GM12878 (cell line): ENCODE results near the gene TRERF1. TPM values are rescaled to one million over a fixed set of nuclear protein-coding genes. Genes with fewer than 3 reads are reported as not detected.

Experiments
- BCL11A ChIP-seq: IDR thresholded peaks from 2 replicates; pipeline ENCODE4 v1.6.1; 2011; ENCODE audit warnings: low read depth, low read length
- BCLAF1 ChIP-seq: fragments of 450-650 bp; IDR thresholded peaks from 2 replicates; pipeline ENCODE4 v1.6.1; 2017; ENCODE audit warnings: antibody characterized with exemption, mild to moderate bottlenecking, moderate library complexity
- CBFB ChIP-seq: IDR thresholded peaks from 2 replicates; pipeline ENCODE4 v1.6.1; 2016; ENCODE audit warnings: antibody characterized with exemption, low read depth
- CEBPB ChIP-seq, 2 experiments: fragments of 150-350 bp in 1 of 2; IDR thresholded peaks; 2 replicates each; pipeline ENCODE4 v1.6.1; 2012 to 2014; ENCODE audit warnings: low read depth in 2 of 2, low read length in 2 of 2, borderline replicate concordance in 1 of 2, inconsistent platforms in 1 of 2
- EGR1 ChIP-seq, 2 experiments: IDR thresholded peaks; 1 replicate in 1 of 2; 2 replicates in 1 of 2; pipeline ENCODE4 v1.6.1; 2011 to 2012; ENCODE audit warnings: low read depth in 2 of 2, low read length in 2 of 2, borderline replicate concordance in 1 of 2, mild to moderate bottlenecking in 1 of 2, moderate library complexity in 1 of 2
- ETV6 ChIP-seq, 2 experiments: fragments of 450-650 bp in 1 of 2; IDR thresholded peaks in 1 of 2; conservative IDR thresholded peaks in 1 of 2; 2 replicates each; pipeline ENCODE4 v1.6.1; 2014; ENCODE audit warnings: antibody characterized with exemption in 1 of 2, borderline replicate concordance in 1 of 2, low read depth in 1 of 2, mild to moderate bottlenecking in 1 of 2, moderate library complexity in 1 of 2
- HCFC1 ChIP-seq: fragments of 150-350 bp; IDR thresholded peaks from 2 replicates; pipeline ENCODE4 v1.6.1; 2014; ENCODE audit warnings: low read length
- JUNB ChIP-seq: IDR thresholded peaks from 2 replicates; pipeline ENCODE4 v1.6.1; 2016; ENCODE audit warnings: antibody characterized with exemption, mild to moderate bottlenecking
- NFYB ChIP-seq: IDR thresholded peaks from 2 replicates; pipeline ENCODE4 v1.6.1; 2011; ENCODE audit warnings: low read depth, mild to moderate bottlenecking, low read length, improper control_type of control experiment, moderate library complexity; ENCODE audit not compliant: insufficient read depth
- NRF1 ChIP-seq: conservative IDR thresholded peaks from 2 replicates; pipeline ENCODE4 v1.6.1; 2011; ENCODE audit warnings: mild to moderate bottlenecking, low read depth, low read length, improper control_type of control experiment
- PAX5 ChIP-seq: IDR thresholded peaks from 2 replicates; pipeline ENCODE4 v1.6.1; 2011; ENCODE audit warnings: low read depth, low read length, borderline replicate concordance
- PML ChIP-seq: IDR thresholded peaks from 2 replicates; pipeline ENCODE4 v1.6.1; 2012; ENCODE audit warnings: low read length, inconsistent platforms
- REST ChIP-seq: IDR thresholded peaks from 2 replicates; pipeline ENCODE4 v1.6.1; 2012; ENCODE audit warnings: mild to moderate bottlenecking, low read depth, low read length
- SIX5 ChIP-seq: IDR thresholded peaks from 2 replicates; pipeline ENCODE4 v1.6.1; 2011; ENCODE audit warnings: mild to moderate bottlenecking, low read depth, low read length, moderate library complexity; ENCODE audit not compliant: severe bottlenecking
- TBL1XR1 ChIP-seq: IDR thresholded peaks from 2 replicates; pipeline ENCODE4 v1.6.1; 2012; ENCODE audit warnings: low read depth, low read length, improper control_type of control experiment
- ZNF274 ChIP-seq: IDR thresholded peaks from one replicate; pipeline ENCODE4 v1.8.0; 2011; ENCODE audit not compliant: insufficient read length, insufficient read depth
- ZSCAN29 ChIP-seq: fragments of 450-650 bp; IDR thresholded peaks from 2 replicates; pipeline ENCODE4 v1.6.1; 2017; ENCODE audit warnings: mild to moderate bottlenecking, moderate library complexity
- polyA plus RNA-seq, 11 experiments: library from polyadenylated mRNA; depleted of rRNA in 4 of 11; unstranded in 6 of 11; stranded (reverse) in 5 of 11; fragments of >200 nt; fragmentation: Nextera tagmentation in 4 of 11; fragmentation: Illumina TruSeq in 1 of 11; extraction: Ambion mirVana in 4 of 11; extraction: Trizol in 1 of 11; gene quantifications; 1 replicate in 1 of 11; 2 replicates in 10 of 11; pipeline versions ENCODE4 v1.2.1 to v1.2.3, GENCODE V29; 2011 to 2016; ENCODE audit warnings: inconsistent platforms in 2 of 11, missing spikeins in 2 of 11, low read depth in 1 of 11
- total RNA-seq, 4 experiments: library from RNA; depleted of rRNA in 3 of 4; stranded (reverse); fragments of >200 nt in 3 of 4; fragmentation: Illumina TruSeq in 1 of 4; extraction: Trizol in 1 of 4; gene quantifications; 2 replicates each; pipeline versions ENCODE4 v1.2.1 to v1.2.3, GENCODE V29; 2013 to 2021
- TF ChIP-seq, protein P1 (sequence below): fragments of 450-650 bp; IDR thresholded peaks from 2 replicates; pipeline ENCODE4 v1.6.1; 2017; ENCODE audit warnings: mild to moderate bottlenecking, low read depth, inconsistent platforms; ENCODE audit not compliant: poor library complexity, severe bottlenecking
- TF ChIP-seq, protein P2 (sequence below): fragments of 450-650 bp; IDR thresholded peaks from 2 replicates; pipeline ENCODE4 v1.6.1; 2017; ENCODE audit warnings: borderline replicate concordance

TRERF1 gene
- total and polyA plus RNA-seq, 10 of the 15 experiments (the other 5 are each of a cell fraction or from before 2014, with no cell fraction given) = 2.2 to 19.4 (median 7.2) TPM

DNA sequence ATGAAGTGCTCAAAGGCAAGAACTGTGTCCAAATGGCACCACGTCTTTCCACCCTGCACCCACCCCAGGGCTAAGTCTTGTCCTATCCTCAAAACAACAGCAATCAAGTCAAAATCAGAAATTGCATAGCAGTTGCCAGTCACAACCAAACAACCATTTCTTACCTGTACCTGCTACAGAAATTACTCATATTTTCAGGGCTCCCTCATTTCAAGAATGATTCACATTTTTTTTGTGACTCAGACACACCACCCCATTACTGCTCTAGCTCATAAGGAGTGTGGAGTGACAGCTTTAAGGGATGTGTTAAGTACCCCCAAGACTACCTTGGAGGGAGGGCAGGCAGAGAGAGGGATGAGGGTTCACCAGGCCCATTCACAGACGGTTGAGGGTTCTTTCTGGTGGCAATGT lies 111.7 kb downstream of the TRERF1 start (continued):
- TF ChIP-seq, protein P1, sequence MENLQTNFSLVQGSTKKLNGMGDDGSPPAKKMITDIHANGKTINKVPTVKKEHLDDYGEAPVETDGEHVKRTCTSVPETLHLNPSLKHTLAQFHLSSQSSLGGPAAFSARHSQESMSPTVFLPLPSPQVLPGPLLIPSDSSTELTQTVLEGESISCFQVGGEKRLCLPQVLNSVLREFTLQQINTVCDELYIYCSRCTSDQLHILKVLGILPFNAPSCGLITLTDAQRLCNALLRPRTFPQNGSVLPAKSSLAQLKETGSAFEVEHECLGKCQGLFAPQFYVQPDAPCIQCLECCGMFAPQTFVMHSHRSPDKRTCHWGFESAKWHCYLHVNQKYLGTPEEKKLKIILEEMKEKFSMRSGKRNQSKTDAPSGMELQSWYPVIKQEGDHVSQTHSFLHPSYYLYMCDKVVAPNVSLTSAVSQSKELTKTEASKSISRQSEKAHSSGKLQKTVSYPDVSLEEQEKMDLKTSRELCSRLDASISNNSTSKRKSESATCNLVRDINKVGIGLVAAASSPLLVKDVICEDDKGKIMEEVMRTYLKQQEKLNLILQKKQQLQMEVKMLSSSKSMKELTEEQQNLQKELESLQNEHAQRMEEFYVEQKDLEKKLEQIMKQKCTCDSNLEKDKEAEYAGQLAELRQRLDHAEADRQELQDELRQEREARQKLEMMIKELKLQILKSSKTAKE = peak; percentile 68
- TF ChIP-seq TBL1XR1 (0 out of 2 replicates have a peak, but pooled peaks have one; percentile 25), PAX5 (peak; percentile 90), EGR1 (IDR thresholded peaks at IDR 0.05; ENCODE audit: borderline replicate concordance in 1 of 2, low read depth in 2 of 2, low read length in 2 of 2) (no peak), SIX5 (no peak), NFYB (no peak), REST (no peak), ZNF274 (no peak), JUNB (peak; percentile 100), HCFC1 (no peak), BCLAF1 (no peak), BCL11A (peak; percentile 94), CBFB (peak; percentile 40; the same call in 1 of the 2 replicates), CEBPB (IDR thresholded peaks at IDR 0.05; ENCODE audit: borderline replicate concordance in 1 of 2, low read depth in 2 of 2, low read length in 2 of 2) (peak in 1 of 2 experiments; percentile 86; a peak in 1 of 4 replicates), PML (peak; percentile 90), ETV6 (conservative IDR thresholded peaks at IDR 0.05 in 1 of 2, IDR thresholded peaks at IDR 0.05 in 1 of 2; ENCODE audit: borderline replicate concordance in 1 of 2, low read depth in 1 of 2) (peak in 1 of 2 experiments; percentile 78; a peak in 1 of 4 replicates), NRF1 (no peak), ZSCAN29 (no peak)
- TF ChIP-seq, protein P2, sequence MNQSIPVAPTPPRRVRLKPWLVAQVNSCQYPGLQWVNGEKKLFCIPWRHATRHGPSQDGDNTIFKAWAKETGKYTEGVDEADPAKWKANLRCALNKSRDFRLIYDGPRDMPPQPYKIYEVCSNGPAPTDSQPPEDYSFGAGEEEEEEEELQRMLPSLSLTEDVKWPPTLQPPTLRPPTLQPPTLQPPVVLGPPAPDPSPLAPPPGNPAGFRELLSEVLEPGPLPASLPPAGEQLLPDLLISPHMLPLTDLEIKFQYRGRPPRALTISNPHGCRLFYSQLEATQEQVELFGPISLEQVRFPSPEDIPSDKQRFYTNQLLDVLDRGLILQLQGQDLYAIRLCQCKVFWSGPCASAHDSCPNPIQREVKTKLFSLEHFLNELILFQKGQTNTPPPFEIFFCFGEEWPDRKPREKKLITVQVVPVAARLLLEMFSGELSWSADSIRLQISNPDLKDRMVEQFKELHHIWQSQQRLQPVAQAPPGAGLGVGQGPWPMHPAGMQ = no peak
